HepG2 (cell line): ENCODE results near the gene PSMB3. TPM values are rescaled to one million over a fixed set of nuclear protein-coding genes. Genes with fewer than 3 reads are reported as not detected.

Source experiments
- ATAC-seq: fragments of 200-7000 bp; cut with Tn5 transposase; 3 replicates; pipeline ENCODE4 v1.9.1; 2020; ENCODE audit warnings: mild to moderate bottlenecking, moderate library complexity
- BruUV-seq: library from RNA; stranded (reverse); fragments of 400-500 nt; replicated peaks from 2 replicates; lab custom pipeline; 2021; lab: Mats Ljungman, UMichigan
- CTCF ChIA-PET: fragments of 300-600 bp; formaldehyde crosslinking; extraction: SDS; loops from one replicate; lab custom pipeline; 2021; ENCODE audit warnings: low total read pairs, inconsistent platforms, low intra/inter-chr PET ratio; lab: Yijun Ruan, JAX
- POLR2A ChIA-PET: fragments of 350-600 bp; sonication (Branson Sonifier 250); formaldehyde crosslinking; loops from one replicate; lab custom pipeline; 2020; ENCODE audit warnings: antibody characterized with exemption, inconsistent platforms; lab: Yijun Ruan, JAX
- DNase-seq: peaks from one replicate; pipeline ENCODE4 v3.0.0-alpha.2; 2015; ENCODE audit warnings: low spot score
- FAIRE-seq: peaks from 3 replicates; lab custom pipeline; 2011; peaks lifted over from hg19 to GRCh38; lab: Jason Lieb, UNC
- H2AFZ ChIP-seq: one replicate; pipeline ENCODE4 v1.6.1; 2011; ENCODE audit warnings: low read length, inconsistent platforms
- H3K27ac ChIP-seq: fragments of 300-600 bp; 3 replicates; pipeline ENCODE4 v1.8.0; 2011; ENCODE audit warnings: mixed run types, mild to moderate bottlenecking, mixed read lengths, low read length, inconsistent platforms; ENCODE audit not compliant: insufficient read depth; ENCODE audit errors: extremely low read length
- H3K27me3 ChIP-seq, 2 experiments: fragments of 200-600 bp in 1 of 2; 2 replicates in 1 of 2; 3 replicates in 1 of 2; pipeline versions ENCODE4 v1.6.0 to v1.8.0; 2011; ENCODE audit warnings: low read length in 2 of 2, mild to moderate bottlenecking in 2 of 2, moderate library complexity in 2 of 2, inconsistent platforms in 1 of 2; ENCODE audit not compliant: insufficient read depth in 2 of 2, control insufficient read depth in 1 of 2
- H3K36me3 ChIP-seq, 2 experiments: fragments of 200-600 bp in 1 of 2; replicated peaks in 1 of 2; 2 replicates in 1 of 2; 3 replicates in 1 of 2; pipeline versions ENCODE4 v1.5.1 to v1.8.0; 2011; ENCODE audit warnings: low read length in 2 of 2, inconsistent platforms in 1 of 2; ENCODE audit not compliant: insufficient read depth in 2 of 2, control insufficient read depth in 1 of 2
- H3K4me1 ChIP-seq: 2 replicates; pipeline ENCODE4 v1.5.1; 2012; ENCODE audit warnings: low read length, inconsistent platforms; ENCODE audit not compliant: insufficient read depth
- H3K4me2 ChIP-seq: 2 replicates; pipeline ENCODE4 v1.6.0; 2011; ENCODE audit warnings: low read depth, low read length, inconsistent platforms
- H3K4me3 ChIP-seq, 3 experiments: fragments of 200-600 bp in 1 of 3; sonication (generic), shearing (Covaris generic) in 1 of 3; replicated peaks in 1 of 3; 2 replicates each; pipeline ENCODE4 v1.5.1; 2011 to 2016; ENCODE audit warnings: low read length in 3 of 3, inconsistent platforms in 2 of 3, low read depth in 2 of 3, mild to moderate bottlenecking in 2 of 3, control low read depth in 1 of 3, mixed read lengths in 1 of 3; ENCODE audit not compliant: insufficient read depth in 1 of 3
- H3K79me2 ChIP-seq: one replicate; pipeline ENCODE4 v1.6.1; 2011; ENCODE audit warnings: low read length, inconsistent platforms; ENCODE audit not compliant: insufficient read depth
- H3K9ac ChIP-seq: 2 replicates; pipeline ENCODE4 v1.6.0; 2011; ENCODE audit warnings: mild to moderate bottlenecking, low read depth, low read length, inconsistent platforms; ENCODE audit not compliant: insufficient read depth
- H3K9me3 ChIP-seq: 2 replicates; pipeline ENCODE4 v1.5.1; 2012; ENCODE audit warnings: mild to moderate bottlenecking, low read length
- H4K20me1 ChIP-seq: 2 replicates; pipeline ENCODE4 v1.6.0; 2011; ENCODE audit warnings: inconsistent platforms, mild to moderate bottlenecking, low read length, moderate library complexity; ENCODE audit not compliant: insufficient read depth
- AGO1 ChIP-seq: fragments of 200-400 bp; formaldehyde crosslinking; IDR thresholded peaks from 2 replicates; pipeline ENCODE4 v1.6.1; 2017; ENCODE audit warnings: mild to moderate bottlenecking, low read depth, low read length, moderate library complexity; ENCODE audit not compliant: poor library complexity, severe bottlenecking
- AGO2 ChIP-seq: fragments of 200-400 bp; formaldehyde crosslinking; optimal IDR thresholded peaks from 2 replicates; pipeline ENCODE3; 2017; ENCODE audit warnings: mild to moderate bottlenecking, low read depth, low read length, moderate library complexity
- ARNT2 ChIP-seq: sonication (generic); formaldehyde crosslinking; IDR thresholded peaks from 2 replicates; pipeline ENCODE4 v1.8.0; 2022; ENCODE audit warnings: mild to moderate bottlenecking, low read depth, missing genetic modification reagents, moderate library complexity
- FOSL1 ChIP-seq: sonication (generic); formaldehyde crosslinking; IDR thresholded peaks from 2 replicates; pipeline ENCODE4 v1.9.0; 2021; ENCODE audit warnings: missing genetic modification reagents, borderline replicate concordance
- GPN1 ChIP-seq: sonication (generic); formaldehyde crosslinking; IDR thresholded peaks from 2 replicates; pipeline ENCODE4 v1.5.1; 2020; ENCODE audit warnings: missing genetic modification reagents, borderline replicate concordance
- KLF15 ChIP-seq: sonication (generic); formaldehyde crosslinking; IDR thresholded peaks from 2 replicates; pipeline ENCODE4 v1.8.1; 2023; ENCODE audit warnings: borderline replicate concordance, mild to moderate bottlenecking, inconsistent platforms, missing genetic modification reagents, mixed read lengths
- PCBP1 ChIP-seq: fragments of 200-400 bp; formaldehyde crosslinking; IDR thresholded peaks from 2 replicates; pipeline ENCODE4 v1.6.1; 2017; ENCODE audit warnings: mild to moderate bottlenecking, low read depth, low read length, borderline replicate concordance
- RBFOX2 ChIP-seq: fragments of 200-400 bp; formaldehyde crosslinking; IDR thresholded peaks from 2 replicates; pipeline ENCODE4 v1.6.1; 2017; ENCODE audit warnings: low read depth, mild to moderate bottlenecking, low read length
- RBM22 ChIP-seq: fragments of 200-400 bp; formaldehyde crosslinking; optimal IDR thresholded peaks from 2 replicates; pipeline ENCODE3; 2017; ENCODE audit warnings: mild to moderate bottlenecking, low read length, moderate library complexity
- TP53 ChIP-seq: sonication (generic); formaldehyde crosslinking; conservative IDR thresholded peaks from 2 replicates; pipeline ENCODE4 v1.4.0; 2020; ENCODE audit warnings: missing genetic modification reagents
- WGBS: methylation state at CpG from one replicate; pipeline ENCODE4 v1.1.6; 2017; ENCODE audit warnings: low lambda C conversion rate; 5-methylcytosine and 5-hydroxymethylcytosine counted together
- in situ Hi-C: cut with HindIII; loops from 2 replicates; pipeline ENCODE4 v1.10.0; 2017; ENCODE audit warnings: low pct_unique_long_range_greater_than_20kb; ENCODE audit not compliant: extremely low pct_ligation_motif_present
- intact Hi-C: fragments of 100-400 bp; cut with micrococcal nuclease; formaldehyde crosslinking; loops from one replicate; pipeline ENCODE4 v1.10.0; 2022; ENCODE audit not compliant: unreplicated experiment
- polyA plus RNA-seq, 8 experiments: library from polyadenylated mRNA; depleted of rRNA in 3 of 8; stranded (reverse) in 7 of 8; unstranded in 1 of 8; fragments of >200 nt; fragmentation: Illumina TruSeq in 4 of 8; extraction: Trizol in 4 of 8; gene quantifications; 2 replicates each; pipeline versions ENCODE4 v1.2.1 to v1.2.3, GENCODE V29; 2011 to 2016; ENCODE audit warnings: low read depth in 4 of 8, missing spikeins in 1 of 8, mixed read lengths in 1 of 8; ENCODE audit not compliant: insufficient read depth in 1 of 8
- total RNA-seq, 5 experiments: library from RNA; depleted of rRNA; stranded (reverse); fragments of >200 nt; fragmentation: Illumina TruSeq; extraction: Trizol; gene quantifications; 2 replicates each; pipeline ENCODE4 v1.2.3, GENCODE V29; 2016; ENCODE audit warnings: low read depth in 1 of 5
- TF ChIP-seq, protein P1 (sequence below): IDR thresholded peaks from 2 replicates; pipeline ENCODE4 v1.6.1; 2016; ENCODE audit warnings: missing compliant biosample characterization, missing genetic modification reagents, borderline replicate concordance

Gene PSMB3
- total and polyA plus RNA-seq, 2 of the 13 experiments (the other 11 are each of a cell fraction or from before 2014, with no cell fraction given), result 366 to 517 TPM

DNA sequence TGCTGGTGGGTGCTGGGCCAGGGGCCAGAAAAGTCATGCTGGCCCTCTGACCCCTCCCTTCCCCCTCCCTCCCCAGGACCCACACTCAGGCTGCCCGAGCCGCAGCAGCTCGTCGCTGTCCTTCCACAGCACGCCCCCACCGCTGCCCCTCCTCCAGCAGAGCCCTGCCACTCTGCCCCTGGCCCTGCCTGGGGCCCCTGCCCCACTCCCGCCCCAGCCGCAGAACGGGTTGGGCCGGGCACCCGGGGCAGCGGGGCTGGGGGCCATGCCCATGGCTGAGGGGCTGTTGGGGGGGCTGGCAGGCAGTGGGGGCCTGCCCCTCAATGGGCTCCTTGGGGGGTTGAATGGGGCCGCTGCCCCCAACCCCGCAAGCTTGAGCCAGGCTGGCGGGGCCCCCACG is 30.7 kb upstream of the PSMB3 start:
- Histone ChIP-seq H3K79me2 (no peaks in the 10 kb centered on the region), H2AFZ (no peak overlapping the region), H3K9ac (no peak overlapping the region), H3K4me1 (peaks cover 37% of the 10 kb centered on the region), H3K27ac (no peak overlapping the region), H3K4me2 (no peak overlapping the region), H3K4me3 (no peak overlapping the region), H3K36me3 (peaks cover 36 to 58% of the 10 kb centered on the region in 2 experiments), H4K20me1 (no peaks in the 10 kb centered on the region), H3K27me3 (no peaks in the 10 kb centered on the region), H3K9me3 (no peaks in the 10 kb centered on the region)
- in situ Hi-C loops (no loop called here), intact Hi-C loops (loop anchor here (5.0 kb wide), 1 partner anchor 375 kb away; no protein-coding TSS in a partner anchor)
- no peak for TF ChIP-seq TP53
- peak; percentile 52; the same call in 1 of the 2 replicates for TF ChIP-seq RBFOX2
- TF ChIP-seq GPN1 (CRISPR knock-in tag), result no peak
- TF ChIP-seq AGO2, result peak; percentile 68
- TF ChIP-seq PCBP1, result peak; percentile 40; the same call in 1 of the 2 replicates
- no peak for TF ChIP-seq FOSL1 (CRISPR knock-in tag)
- TF ChIP-seq KLF15 (CRISPR knock-in tag), result no peak
- DNase-seq, result no peak
- 99% methylated on average over 12 of the region's 16 CpGs for WGBS
- CTCF ChIA-PET, result no interaction called here
- ATAC-seq, result no peak
- FAIRE-seq, result no peak
- POLR2A ChIA-PET, result interaction anchor here (1.1 to 5.5 kb wide), 3 partner anchors 9 to 20 kb away, joined by 3 to 38 read pairs (median 13); partner anchors contain the start of gene MLLT6
- BruUV-seq, result no TSS peak

DNA sequence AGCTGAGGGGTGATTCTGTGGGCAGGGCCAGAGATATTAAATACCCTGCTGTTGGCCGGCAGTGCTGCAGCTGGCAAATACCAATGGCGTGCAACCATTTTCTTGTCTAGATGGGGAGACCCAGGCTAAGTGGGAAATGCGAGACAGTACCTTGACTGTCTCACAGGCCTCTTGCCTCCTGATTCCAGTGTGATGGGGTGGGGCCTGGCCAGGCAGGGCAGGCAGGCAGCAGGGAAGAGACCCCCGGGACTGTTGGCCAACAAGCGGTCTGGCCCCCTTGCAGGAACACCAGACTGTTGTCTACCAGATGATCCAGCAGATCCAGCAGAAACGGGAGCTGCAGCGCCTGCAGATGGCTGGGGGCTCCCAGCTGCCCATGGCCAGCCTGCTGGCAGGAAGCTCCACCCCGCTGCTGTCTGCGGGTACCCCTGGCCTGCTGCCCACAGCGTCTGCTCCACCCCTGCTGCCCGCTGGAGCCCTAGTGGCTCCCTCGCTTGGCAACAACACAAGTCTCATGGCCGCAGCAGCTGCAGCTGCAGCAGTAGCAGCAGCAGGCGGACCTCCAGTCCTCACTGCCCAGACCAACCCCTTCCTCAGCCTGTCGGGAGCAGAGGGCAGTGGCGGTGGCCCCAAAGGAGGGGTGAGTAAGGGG is 28.1 kb upstream of the PSMB3 start:
- Histone ChIP-seq H3K79me2 (no peaks in the 10 kb centered on the region), H3K9ac (no peak overlapping the region), H3K4me2 (no peak overlapping the region), H3K4me1 (peaks cover 26% of the 10 kb centered on the region), H4K20me1 (no peaks in the 10 kb centered on the region), H2AFZ (no peak overlapping the region), H3K36me3 (peaks cover 26 to 42% of the 10 kb centered on the region in 2 experiments; a peak in 4 of 5 replicates), H3K27me3 (no peaks in the 10 kb centered on the region), H3K9me3 (no peaks in the 10 kb centered on the region), H3K27ac (no peak overlapping the region), H3K4me3 (no peak overlapping the region)
- FAIRE-seq, result no peak
- no TSS peak for BruUV-seq
- in situ Hi-C loops, result no loop called here
- ATAC-seq, result no peak
- intact Hi-C loops, result loop anchor here (5.0 kb wide), 1 partner anchor 373 kb away; no protein-coding TSS in a partner anchor
- TF ChIP-seq AGO2 (peak; percentile 89), RBFOX2 (peak; percentile 61), ARNT2 (no peak), AGO1 (peak; percentile 35), RBM22 (peak; percentile 66)
- TF ChIP-seq, protein P1, sequence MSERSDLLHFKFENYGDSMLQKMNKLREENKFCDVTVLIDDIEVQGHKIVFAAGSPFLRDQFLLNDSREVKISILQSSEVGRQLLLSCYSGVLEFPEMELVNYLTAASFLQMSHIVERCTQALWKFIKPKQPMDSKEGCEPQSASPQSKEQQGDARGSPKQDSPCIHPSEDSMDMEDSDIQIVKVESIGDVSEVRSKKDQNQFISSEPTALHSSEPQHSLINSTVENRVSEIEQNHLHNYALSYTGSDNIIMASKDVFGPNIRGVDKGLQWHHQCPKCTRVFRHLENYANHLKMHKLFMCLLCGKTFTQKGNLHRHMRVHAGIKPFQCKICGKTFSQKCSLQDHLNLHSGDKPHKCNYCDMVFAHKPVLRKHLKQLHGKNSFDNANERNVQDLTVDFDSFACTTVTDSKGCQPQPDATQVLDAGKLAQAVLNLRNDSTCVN (CRISPR knock-in tag), result no peak
- POLR2A ChIA-PET, result interaction anchor here (1.1 to 5.5 kb wide), 2 partner anchors 14 to 18 kb away, joined by 3 to 38 read pairs; partner anchors contain the start of gene MLLT6
- CTCF ChIA-PET, result no interaction called here
- 100% methylated on average over 8 of the region's 16 CpGs for WGBS
- no peak for DNase-seq
